ENCODE measurements around the gene TMEM178B.
A peak's percentile ranks its signal among the peaks of the same experiment; 100 is the strongest.

The TMEM178B gene

DNA sequence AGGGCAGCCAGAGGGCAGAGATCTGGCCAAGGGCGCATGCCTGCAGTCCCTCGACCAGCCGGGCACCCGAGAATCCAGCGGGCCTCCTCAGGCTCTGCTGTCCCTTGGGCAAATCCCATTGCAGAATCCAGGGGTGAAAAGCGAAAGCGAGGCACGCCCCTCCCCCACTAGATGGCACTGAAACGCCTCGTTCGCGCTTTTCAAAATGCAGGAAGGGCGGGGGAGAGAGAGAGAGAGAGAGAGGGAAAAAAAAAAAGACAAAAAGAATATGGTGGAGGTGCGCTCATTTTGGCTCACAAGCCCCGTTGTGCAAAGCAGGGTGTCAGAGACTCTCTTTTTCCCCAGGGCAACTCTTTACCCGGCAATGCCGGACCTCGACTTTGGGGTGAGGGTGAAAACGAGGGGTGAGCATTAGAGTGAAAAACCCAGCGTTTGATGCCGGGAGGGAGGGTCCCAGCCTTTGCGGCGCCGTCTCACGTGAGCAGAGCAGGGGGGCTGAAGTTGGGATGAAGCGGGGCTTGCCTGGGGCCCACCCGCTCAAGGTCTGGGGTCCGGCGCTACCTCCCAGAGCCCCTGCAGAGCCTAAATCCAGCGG is 2.5 kb upstream of the TMEM178B start (continued):
- TF ChIP-seq, protein P1, sequence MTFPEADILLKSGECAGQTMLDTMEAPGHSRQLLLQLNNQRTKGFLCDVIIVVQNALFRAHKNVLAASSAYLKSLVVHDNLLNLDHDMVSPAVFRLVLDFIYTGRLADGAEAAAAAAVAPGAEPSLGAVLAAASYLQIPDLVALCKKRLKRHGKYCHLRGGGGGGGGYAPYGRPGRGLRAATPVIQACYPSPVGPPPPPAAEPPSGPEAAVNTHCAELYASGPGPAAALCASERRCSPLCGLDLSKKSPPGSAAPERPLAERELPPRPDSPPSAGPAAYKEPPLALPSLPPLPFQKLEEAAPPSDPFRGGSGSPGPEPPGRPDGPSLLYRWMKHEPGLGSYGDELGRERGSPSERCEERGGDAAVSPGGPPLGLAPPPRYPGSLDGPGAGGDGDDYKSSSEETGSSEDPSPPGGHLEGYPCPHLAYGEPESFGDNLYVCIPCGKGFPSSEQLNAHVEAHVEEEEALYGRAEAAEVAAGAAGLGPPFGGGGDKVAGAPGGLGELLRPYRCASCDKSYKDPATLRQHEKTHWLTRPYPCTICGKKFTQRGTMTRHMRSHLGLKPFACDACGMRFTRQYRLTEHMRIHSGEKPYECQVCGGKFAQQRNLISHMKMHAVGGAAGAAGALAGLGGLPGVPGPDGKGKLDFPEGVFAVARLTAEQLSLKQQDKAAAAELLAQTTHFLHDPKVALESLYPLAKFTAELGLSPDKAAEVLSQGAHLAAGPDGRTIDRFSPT (tag by site-specific recombination; IDR thresholded peaks at IDR 0.05): peak; percentile 87
- TF ChIP-seq ZSCAN23 (tag by site-specific recombination; IDR thresholded peaks at IDR 0.05) (peak; percentile 61; the same call in 1 of the 2 replicates), KLF16 (tag by site-specific recombination; IDR thresholded peaks at IDR 0.05) (0 out of 2 replicates have a peak, but pooled peaks have one; percentile 55), ZNF629 (tag by site-specific recombination; IDR thresholded peaks at IDR 0.05) (peak; percentile 70; the same call in 1 of the 2 replicates), KLF9 (tag by site-specific recombination; IDR thresholded peaks at IDR 0.05; ENCODE audit: low read depth) (peak; percentile 58), ZNF2 (tag by site-specific recombination; IDR thresholded peaks at IDR 0.05) (peak; percentile 89), ZNF501 (tag by site-specific recombination; IDR thresholded peaks at IDR 0.05) (no peak; the same call in 1 of the 2 replicates), ZBTB20 (tag by site-specific recombination; IDR thresholded peaks at IDR 0.05) (peak; percentile 94), YY2 (tag by site-specific recombination; IDR thresholded peaks at IDR 0.05) (peak; percentile 89), ZNF48 (tag by site-specific recombination; IDR thresholded peaks at IDR 0.05) (no peak), SP3 (tag by site-specific recombination; IDR thresholded peaks at IDR 0.05) (peak; percentile 27; the same call in 1 of the 2 replicates), PRDM1 (tag by site-specific recombination; IDR thresholded peaks at IDR 0.05) (peak; percentile 97), ZNF843 (tag by site-specific recombination; IDR thresholded peaks at IDR 0.05) (no peak; the same call in 1 of the 2 replicates), ZNF433 (tag by site-specific recombination; IDR thresholded peaks at IDR 0.05; ENCODE audit: low read depth) (no peak), IKZF3 (tag by site-specific recombination; IDR thresholded peaks at IDR 0.05) (peak; percentile 81), ZBTB8A (tag by site-specific recombination; IDR thresholded peaks at IDR 0.05) (peak; percentile 75), SP2 (tag by site-specific recombination; IDR thresholded peaks at IDR 0.05) (peak; percentile 17; the same call in 1 of the 2 replicates), ZBTB48 (tag by site-specific recombination; IDR thresholded peaks at IDR 0.05) (peak; percentile 83), TCF7L2 (IDR thresholded peaks at IDR 0.05; ENCODE audit: borderline replicate concordance, low read depth, low read length) (peak; percentile 15; the same call in 1 of the 2 replicates)
- TF ChIP-seq, protein P2, sequence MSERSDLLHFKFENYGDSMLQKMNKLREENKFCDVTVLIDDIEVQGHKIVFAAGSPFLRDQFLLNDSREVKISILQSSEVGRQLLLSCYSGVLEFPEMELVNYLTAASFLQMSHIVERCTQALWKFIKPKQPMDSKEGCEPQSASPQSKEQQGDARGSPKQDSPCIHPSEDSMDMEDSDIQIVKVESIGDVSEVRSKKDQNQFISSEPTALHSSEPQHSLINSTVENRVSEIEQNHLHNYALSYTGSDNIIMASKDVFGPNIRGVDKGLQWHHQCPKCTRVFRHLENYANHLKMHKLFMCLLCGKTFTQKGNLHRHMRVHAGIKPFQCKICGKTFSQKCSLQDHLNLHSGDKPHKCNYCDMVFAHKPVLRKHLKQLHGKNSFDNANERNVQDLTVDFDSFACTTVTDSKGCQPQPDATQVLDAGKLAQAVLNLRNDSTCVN (tag by site-specific recombination; optimal IDR thresholded peaks at IDR 0.05): peak; percentile 32
- TF ChIP-seq, protein P3, sequence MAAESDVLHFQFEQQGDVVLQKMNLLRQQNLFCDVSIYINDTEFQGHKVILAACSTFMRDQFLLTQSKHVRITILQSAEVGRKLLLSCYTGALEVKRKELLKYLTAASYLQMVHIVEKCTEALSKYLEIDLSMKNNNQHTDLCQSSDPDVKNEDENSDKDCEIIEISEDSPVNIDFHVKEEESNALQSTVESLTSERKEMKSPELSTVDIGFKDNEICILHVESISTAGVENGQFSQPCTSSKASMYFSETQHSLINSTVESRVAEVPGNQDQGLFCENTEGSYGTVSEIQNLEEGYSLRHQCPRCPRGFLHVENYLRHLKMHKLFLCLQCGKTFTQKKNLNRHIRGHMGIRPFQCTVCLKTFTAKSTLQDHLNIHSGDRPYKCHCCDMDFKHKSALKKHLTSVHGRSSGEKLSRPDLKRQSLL (tag by site-specific recombination; IDR thresholded peaks at IDR 0.05): no peak
- TF ChIP-seq, protein P4, sequence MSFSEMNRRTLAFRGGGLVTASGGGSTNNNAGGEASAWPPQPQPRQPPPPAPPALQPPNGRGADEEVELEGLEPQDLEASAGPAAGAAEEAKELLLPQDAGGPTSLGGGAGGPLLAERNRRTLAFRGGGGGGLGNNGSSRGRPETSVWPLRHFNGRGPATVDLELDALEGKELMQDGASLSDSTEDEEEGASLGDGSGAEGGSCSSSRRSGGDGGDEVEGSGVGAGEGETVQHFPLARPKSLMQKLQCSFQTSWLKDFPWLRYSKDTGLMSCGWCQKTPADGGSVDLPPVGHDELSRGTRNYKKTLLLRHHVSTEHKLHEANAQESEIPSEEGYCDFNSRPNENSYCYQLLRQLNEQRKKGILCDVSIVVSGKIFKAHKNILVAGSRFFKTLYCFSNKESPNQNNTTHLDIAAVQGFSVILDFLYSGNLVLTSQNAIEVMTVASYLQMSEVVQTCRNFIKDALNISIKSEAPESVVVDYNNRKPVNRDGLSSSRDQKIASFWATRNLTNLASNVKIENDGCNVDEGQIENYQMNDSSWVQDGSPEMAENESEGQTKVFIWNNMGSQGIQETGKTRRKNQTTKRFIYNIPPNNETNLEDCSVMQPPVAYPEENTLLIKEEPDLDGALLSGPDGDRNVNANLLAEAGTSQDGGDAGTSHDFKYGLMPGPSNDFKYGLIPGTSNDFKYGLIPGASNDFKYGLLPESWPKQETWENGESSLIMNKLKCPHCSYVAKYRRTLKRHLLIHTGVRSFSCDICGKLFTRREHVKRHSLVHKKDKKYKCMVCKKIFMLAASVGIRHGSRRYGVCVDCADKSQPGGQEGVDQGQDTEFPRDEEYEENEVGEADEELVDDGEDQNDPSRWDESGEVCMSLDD (tag by site-specific recombination; IDR thresholded peaks at IDR 0.05): peak; percentile 90
- TF ChIP-seq, protein P5, sequence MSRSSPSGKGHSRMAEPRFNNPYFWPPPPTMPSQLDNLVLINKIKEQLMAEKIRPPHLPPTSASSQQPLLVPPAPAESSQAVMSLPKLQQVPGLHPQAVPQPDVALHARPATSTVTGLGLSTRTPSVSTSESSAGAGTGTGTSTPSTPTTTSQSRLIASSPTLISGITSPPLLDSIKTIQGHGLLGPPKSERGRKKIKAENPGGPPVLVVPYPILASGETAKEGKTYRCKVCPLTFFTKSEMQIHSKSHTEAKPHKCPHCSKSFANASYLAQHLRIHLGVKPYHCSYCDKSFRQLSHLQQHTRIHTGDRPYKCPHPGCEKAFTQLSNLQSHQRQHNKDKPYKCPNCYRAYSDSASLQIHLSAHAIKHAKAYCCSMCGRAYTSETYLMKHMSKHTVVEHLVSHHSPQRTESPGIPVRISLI (tag by site-specific recombination; IDR thresholded peaks at IDR 0.05): peak; percentile 95
- TF ChIP-seq, protein P6, sequence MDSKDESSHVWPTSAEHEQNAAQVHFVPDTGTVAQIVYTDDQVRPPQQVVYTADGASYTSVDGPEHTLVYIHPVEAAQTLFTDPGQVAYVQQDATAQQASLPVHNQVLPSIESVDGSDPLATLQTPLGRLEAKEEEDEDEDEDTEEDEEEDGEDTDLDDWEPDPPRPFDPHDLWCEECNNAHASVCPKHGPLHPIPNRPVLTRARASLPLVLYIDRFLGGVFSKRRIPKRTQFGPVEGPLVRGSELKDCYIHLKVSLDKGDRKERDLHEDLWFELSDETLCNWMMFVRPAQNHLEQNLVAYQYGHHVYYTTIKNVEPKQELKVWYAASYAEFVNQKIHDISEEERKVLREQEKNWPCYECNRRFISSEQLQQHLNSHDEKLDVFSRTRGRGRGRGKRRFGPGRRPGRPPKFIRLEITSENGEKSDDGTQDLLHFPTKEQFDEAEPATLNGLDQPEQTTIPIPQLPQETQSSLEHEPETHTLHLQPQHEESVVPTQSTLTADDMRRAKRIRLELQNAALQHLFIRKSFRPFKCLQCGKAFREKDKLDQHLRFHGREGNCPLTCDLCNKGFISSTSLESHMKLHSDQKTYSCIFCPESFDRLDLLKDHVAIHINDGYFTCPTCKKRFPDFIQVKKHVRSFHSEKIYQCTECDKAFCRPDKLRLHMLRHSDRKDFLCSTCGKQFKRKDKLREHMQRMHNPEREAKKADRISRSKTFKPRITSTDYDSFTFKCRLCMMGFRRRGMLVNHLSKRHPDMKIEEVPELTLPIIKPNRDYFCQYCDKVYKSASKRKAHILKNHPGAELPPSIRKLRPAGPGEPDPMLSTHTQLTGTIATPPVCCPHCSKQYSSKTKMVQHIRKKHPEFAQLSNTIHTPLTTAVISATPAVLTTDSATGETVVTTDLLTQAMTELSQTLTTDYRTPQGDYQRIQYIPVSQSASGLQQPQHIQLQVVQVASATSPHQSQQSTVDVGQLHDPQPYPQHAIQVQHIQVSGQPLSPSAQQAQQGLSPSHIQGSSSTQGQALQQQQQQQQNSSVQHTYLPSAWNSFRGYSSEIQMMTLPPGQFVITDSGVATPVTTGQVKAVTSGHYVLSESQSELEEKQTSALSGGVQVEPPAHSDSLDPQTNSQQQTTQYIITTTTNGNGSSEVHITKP (tag by site-specific recombination; IDR thresholded peaks at IDR 0.05): peak; percentile 98
